Vagina (tissue), 2 donors: ENCODE measurements around the gene PTPA. TPM values are rescaled to one million over a fixed set of nuclear protein-coding genes. Genes with fewer than 3 reads are reported as not detected.

Experiments used
- DNase-seq, 2 donors: peaks; one replicate each; pipeline ENCODE4 v3.0.0-alpha.2; 2017; ENCODE audit errors: extremely low spot score in 2 of 2
- H3K27ac ChIP-seq: fragments of 200-600 bp; sonication (generic); one replicate; pipeline ENCODE4 v1.5.1; 2019
- H3K27me3 ChIP-seq: fragments of 200-600 bp; sonication (generic); one replicate; pipeline ENCODE4 v1.5.1; 2019
- H3K36me3 ChIP-seq, 2 donors: fragments of 200-600 bp; sonication (generic); one replicate each; pipeline ENCODE4 v1.5.1; 2017 to 2019
- H3K4me1 ChIP-seq: fragments of 200-600 bp; sonication (generic); one replicate; pipeline ENCODE4 v1.5.1; 2019
- H3K4me3 ChIP-seq, 2 donors: fragments of 200-600 bp; sonication (generic); 1 replicate in 1 of 2; 2 replicates in 1 of 2; pipeline ENCODE4 v1.5.1; 2016 to 2019
- H3K9me3 ChIP-seq: fragments of 200-600 bp; sonication (generic); one replicate; pipeline ENCODE4 v1.5.1; 2019
- CTCF ChIP-seq, 3 experiments: fragments of 450-650 bp in 2 of 3; fragments of 200-600 bp in 1 of 3; sonication (generic) in 1 of 3; IDR thresholded peaks; one replicate each; pipeline ENCODE4 v1.5.1; 2017 to 2019; ENCODE audit warnings: antibody characterized with exemption in 3 of 3, mild to moderate bottlenecking in 2 of 3, moderate library complexity in 2 of 3
- POLR2A ChIP-seq, 2 donors: fragments of 450-650 bp; IDR thresholded peaks; one replicate each; pipeline ENCODE4 v1.6.1; 2017; ENCODE audit warnings: antibody characterized with exemption in 2 of 2, mild to moderate bottlenecking in 2 of 2, moderate library complexity in 2 of 2
- POLR2AphosphoS5 ChIP-seq, 2 donors: sonication (generic); formaldehyde crosslinking; IDR thresholded peaks; one replicate each; pipeline ENCODE4 v1.9.0; 2017; ENCODE audit warnings: antibody characterized with exemption in 2 of 2, mild to moderate bottlenecking in 2 of 2, low read depth in 1 of 2; ENCODE audit not compliant: insufficient read depth in 1 of 2
- intact Hi-C: fragments of 100-400 bp; cut with DNase I; formaldehyde crosslinking; loops from one replicate; pipeline ENCODE4 v1.15.1; 2023
- total RNA-seq: library from RNA; depleted of rRNA; stranded (reverse); fragments of >200 nt; gene quantifications from one replicate; pipeline ENCODE4 v1.2.3, GENCODE V29; 2016

Gene PTPA
- total RNA-seq, 1 donor from 2014 or later, result 46.2 TPM

GRCh38 chr9:129136446-129137035 lies 25.3 kb downstream of the PTPA start:
- intact Hi-C loops, result loop anchor here (5.0 kb wide), 1 partner anchor 196 kb away; no protein-coding TSS in a partner anchor
- H3K36me3 ChIP-seq, result peaks cover 0 to 40% of the 10 kb centered on the region in 2 donors
- no peak for DNase-seq
- no peaks in the 10 kb centered on the region for H3K9me3 ChIP-seq
- no peak overlapping the region for H3K4me3 ChIP-seq
- H3K27me3 ChIP-seq, result no peaks in the 10 kb centered on the region
- peak overlapping the region; percentile 100 for H3K27ac ChIP-seq
- H3K4me1 ChIP-seq, result peaks cover 44% of the 10 kb centered on the region
- TF ChIP-seq POLR2A (IDR thresholded peaks at IDR 0.05) (no peak), CTCF (IDR thresholded peaks at IDR 0.05) (no peak), POLR2AphosphoS5 (IDR thresholded peaks at IDR 0.05; ENCODE audit: insufficient read depth in 1 of 2, low read depth in 1 of 2) (no peak)

GRCh38 chr9:129137292-129138143 lies 26.3 kb downstream of the PTPA start:
- Histone ChIP-seq H3K4me3 (no peak overlapping the region), H3K4me1 (peaks cover 54% of the 10 kb centered on the region), H3K27ac (peak overlapping the region; percentile 100), H3K9me3 (no peaks in the 10 kb centered on the region), H3K36me3 (peaks cover 0 to 40% of the 10 kb centered on the region in 2 donors), H3K27me3 (no peaks in the 10 kb centered on the region)
- intact Hi-C loops, result loop anchor here (2.0 to 5.0 kb wide), 3 partner anchors 39 to 473 kb away; no protein-coding TSS in a partner anchor
- no peak for DNase-seq
- no peak for TF ChIP-seq POLR2A (IDR thresholded peaks at IDR 0.05)
- no peak for TF ChIP-seq POLR2AphosphoS5 (IDR thresholded peaks at IDR 0.05; ENCODE audit: insufficient read depth in 1 of 2, low read depth in 1 of 2)
- TF ChIP-seq CTCF (IDR thresholded peaks at IDR 0.05), result no peak

GRCh38 chr9:129138144-129138462 lies 26.9 kb downstream of the PTPA start:
- peaks cover 0 to 40% of the 10 kb centered on the region in 2 donors for H3K36me3 ChIP-seq
- H3K27ac ChIP-seq, result peak overlapping the region; percentile 100
- no peak for TF ChIP-seq CTCF (IDR thresholded peaks at IDR 0.05)
- no peak for TF ChIP-seq POLR2A (IDR thresholded peaks at IDR 0.05)
- TF ChIP-seq POLR2AphosphoS5 (IDR thresholded peaks at IDR 0.05; ENCODE audit: insufficient read depth in 1 of 2, low read depth in 1 of 2), result no peak
- H3K4me1 ChIP-seq, result peaks cover 59% of the 10 kb centered on the region
- H3K27me3 ChIP-seq, result no peaks in the 10 kb centered on the region
- intact Hi-C loops, result loop anchor here (2.0 to 5.0 kb wide), 3 partner anchors 39 to 473 kb away; no protein-coding TSS in a partner anchor
- no peaks in the 10 kb centered on the region for H3K9me3 ChIP-seq
- no peak for DNase-seq
- peak overlapping the region in 1 of 2 donors; percentile 15 for H3K4me3 ChIP-seq

- TF ChIP-seq CTCF (IDR thresholded peaks at IDR 0.05) (no peak), POLR2AphosphoS5 (IDR thresholded peaks at IDR 0.05; ENCODE audit: insufficient read depth in 1 of 2, low read depth in 1 of 2) (peak in 1 of 2 donors; percentile 81)
- H3K27me3 ChIP-seq, result no peaks in the 10 kb centered on the region
- peak overlapping the region; percentile 15 to 47 for H3K4me3 ChIP-seq
- H3K36me3 ChIP-seq, result peaks cover 0 to 37% of the 10 kb centered on the region in 2 donors
- no peaks in the 10 kb centered on the region for H3K9me3 ChIP-seq
- DNase-seq, result no peak
- H3K27ac ChIP-seq, result peak overlapping the region; percentile 100
- peaks cover 65% of the 10 kb centered on the region for H3K4me1 ChIP-seq
- intact Hi-C loops, result loop anchor here (2.0 to 5.0 kb wide), 3 partner anchors 38 to 472 kb away; no protein-coding TSS in a partner anchor
Observed at GRCh38 chr9:129138476-129139232, 27.4 kb downstream of the PTPA start.
